H1 (cell line): Measurements from ENCODE around the gene CAMK1.

Experiments used
- BRCA1 ChIP-seq: IDR thresholded peaks from 2 replicates; pipeline ENCODE4 v1.6.1; 2012; ENCODE audit warnings: low read depth, low read length, improper control_type of control experiment
- CEBPB ChIP-seq: IDR thresholded peaks from 2 replicates; pipeline ENCODE4 v1.6.1; 2012; ENCODE audit warnings: low read depth, low read length
- CTCF ChIP-seq, 3 experiments: IDR thresholded peaks; 1 replicate in 2 of 3; 2 replicates in 1 of 3; pipeline versions ENCODE4 v1.5.1 to v1.6.1; 2011; ENCODE audit warnings: low read length in 3 of 3, mild to moderate bottlenecking in 3 of 3, inconsistent platforms in 2 of 3, low read depth in 1 of 3, moderate library complexity in 1 of 3; ENCODE audit not compliant: insufficient read depth in 1 of 3; ENCODE audit errors: control extremely low read depth in 1 of 3
- GABPA ChIP-seq: IDR thresholded peaks from 2 replicates; pipeline ENCODE4 v1.6.1; 2011; ENCODE audit warnings: mild to moderate bottlenecking, low read length, moderate library complexity, borderline replicate concordance; ENCODE audit not compliant: insufficient read depth
- GTF2F1 ChIP-seq: IDR thresholded peaks from 2 replicates; pipeline ENCODE4 v1.6.1; 2012; ENCODE audit warnings: low read depth, low read length, improper control_type of control experiment, borderline replicate concordance
- POLR2A ChIP-seq, 2 experiments: IDR thresholded peaks; 1 replicate in 1 of 2; 2 replicates in 1 of 2; pipeline ENCODE4 v1.6.1; 2011; ENCODE audit warnings: low read depth in 2 of 2, low read length in 2 of 2, mild to moderate bottlenecking in 2 of 2; ENCODE audit errors: control extremely low read depth in 1 of 2
- RFX5 ChIP-seq: IDR thresholded peaks from 2 replicates; pipeline ENCODE4 v1.6.1; 2011; ENCODE audit warnings: low read depth, low read length, improper control_type of control experiment, borderline replicate concordance
- TEAD4 ChIP-seq: IDR thresholded peaks from 2 replicates; pipeline ENCODE4 v1.6.1; 2012; ENCODE audit warnings: low read depth, low read length, inconsistent platforms, mixed read lengths

DNA sequence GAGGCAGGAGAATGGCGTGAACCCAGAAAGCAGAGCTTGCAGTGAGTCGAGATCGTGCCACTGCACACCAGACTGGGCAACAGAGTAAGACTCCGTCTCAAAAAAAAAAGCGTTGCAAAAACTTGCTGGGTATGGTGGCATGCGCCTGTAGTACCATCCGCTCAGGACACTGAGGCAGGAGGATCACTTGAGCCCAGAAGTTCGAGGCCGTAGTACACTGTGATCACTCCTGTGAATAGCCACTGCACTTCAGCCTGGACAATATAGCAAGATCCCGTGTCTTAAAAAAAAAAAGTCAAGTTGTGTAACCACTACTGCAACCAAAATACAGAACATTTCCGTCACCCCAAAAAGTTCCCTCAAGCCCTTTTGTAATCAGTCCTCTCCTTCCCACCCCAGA, 24.7 kb upstream of the CAMK1 start:
- TF ChIP-seq GABPA (no peak), RFX5 (no peak), TEAD4 (no peak), CEBPB (no peak), CTCF (IDR thresholded peaks at IDR 0.05; ENCODE audit: control extremely low read depth in 1 of 3, insufficient read depth in 1 of 3, low read depth in 1 of 3, low read length in 3 of 3) (no peak), GTF2F1 (no peak), POLR2A (IDR thresholded peaks at IDR 0.05; ENCODE audit: control extremely low read depth in 1 of 2, low read depth in 2 of 2, low read length in 2 of 2) (no peak), BRCA1 (no peak)
